Fibroblast of lung (primary cell): ENCODE results near the gene WWOX. TPM values are rescaled to one million over a fixed set of nuclear protein-coding genes. Genes with fewer than 3 reads are reported as not detected.
"Not testable (repeated sequence)": the region's sequence is repeated elsewhere in the genome, so short reads cannot be mapped to it uniquely, and the experiment has no call there.

Source experiments
- DNase-seq, 2 donors: peaks; one replicate each; pipeline versions ENCODE4 v3.0.0 to v3.0.0-alpha.2; 2010; ENCODE audit warnings: low read depth in 2 of 2
- H2AFZ ChIP-seq: 2 replicates; pipeline ENCODE4 v1.5.1; 2012; ENCODE audit warnings: low read length, control low read depth, inconsistent platforms
- H3K27ac ChIP-seq: 2 replicates; pipeline ENCODE4 v1.5.1; 2011; ENCODE audit warnings: low read length, control low read depth; ENCODE audit not compliant: insufficient read depth
- H3K27me3 ChIP-seq: 2 replicates; pipeline ENCODE4 v1.5.1; 2011; ENCODE audit warnings: mild to moderate bottlenecking, low read length; ENCODE audit not compliant: control insufficient read depth, insufficient read depth
- H3K36me3 ChIP-seq: 2 replicates; pipeline ENCODE4 v1.5.1; 2011; ENCODE audit warnings: low read length; ENCODE audit not compliant: control insufficient read depth, insufficient read depth
- H3K4me1 ChIP-seq: 2 replicates; pipeline ENCODE4 v1.5.1; 2011; ENCODE audit warnings: low read length; ENCODE audit not compliant: control insufficient read depth, insufficient read depth; ENCODE audit errors: extremely low read depth
- H3K4me2 ChIP-seq: 2 replicates; pipeline ENCODE4 v1.5.1; 2011; ENCODE audit warnings: low read length, control low read depth; ENCODE audit not compliant: insufficient read depth; ENCODE audit errors: extremely low read depth
- H3K4me3 ChIP-seq, 4 experiments: fragments of 200-600 bp in 1 of 4; sonication (generic) in 1 of 4; replicated peaks in 1 of 4; 2 replicates each; pipeline ENCODE4 v1.5.1; 2011 to 2016; ENCODE audit warnings: low read length in 4 of 4, low read depth in 3 of 4, mild to moderate bottlenecking in 3 of 4, control low read depth in 2 of 4, inconsistent platforms in 1 of 4, mixed read lengths in 1 of 4; ENCODE audit not compliant: insufficient read depth in 1 of 4; ENCODE audit errors: control extremely low read depth in 1 of 4
- H3K79me2 ChIP-seq: 2 replicates; pipeline ENCODE4 v1.5.1; 2012; ENCODE audit warnings: mild to moderate bottlenecking, low read length, inconsistent platforms; ENCODE audit not compliant: control insufficient read depth, insufficient read depth
- H3K9ac ChIP-seq: 2 replicates; pipeline ENCODE4 v1.5.1; 2011; ENCODE audit warnings: mild to moderate bottlenecking, low read length, control low read depth; ENCODE audit not compliant: insufficient read depth
- H3K9me3 ChIP-seq: 2 replicates; pipeline ENCODE4 v1.5.1; 2012; ENCODE audit warnings: low read depth, low read length; ENCODE audit not compliant: control insufficient read depth, insufficient read depth
- H4K20me1 ChIP-seq: 2 replicates; pipeline ENCODE4 v1.5.1; 2011; ENCODE audit warnings: low read length; ENCODE audit not compliant: control insufficient read depth, insufficient read depth; ENCODE audit errors: extremely low read depth
- EZH2 ChIP-seq: IDR thresholded peaks from 2 replicates; pipeline ENCODE4 v1.5.1; 2012; ENCODE audit warnings: low read length, control low read depth, mild to moderate bottlenecking; ENCODE audit errors: missing control alignments
- polyA plus RNA-seq, 2 donors: library from polyadenylated mRNA; depleted of rRNA in 1 of 2; stranded (reverse) in 1 of 2; unstranded in 1 of 2; fragments of >200 nt; gene quantifications; 2 replicates each; pipeline ENCODE4 v1.2.1, GENCODE V29; 2011 to 2012; ENCODE audit warnings: missing spikeins in 1 of 2
- total RNA-seq: library from RNA; depleted of rRNA; stranded (reverse); fragments of >200 nt; gene quantifications from 2 replicates; pipeline ENCODE4 v1.2.1, GENCODE V29; 2014
- TF ChIP-seq, protein P1 (sequence below), 2 donors: IDR thresholded peaks in 1 of 2; conservative IDR thresholded peaks in 1 of 2; 1 replicate in 1 of 2; 2 replicates in 1 of 2; pipeline ENCODE4 v1.5.1; 2011 to 2012; ENCODE audit warnings: low read length in 2 of 2, control low read depth in 1 of 2, inconsistent platforms in 1 of 2, low read depth in 1 of 2, mild to moderate bottlenecking in 1 of 2

The WWOX gene
- total and polyA plus RNA-seq, 2 donors (not counting 1 experiment from before 2014, with no cell fraction given), result 5.6 to 16.3 TPM

DNA sequence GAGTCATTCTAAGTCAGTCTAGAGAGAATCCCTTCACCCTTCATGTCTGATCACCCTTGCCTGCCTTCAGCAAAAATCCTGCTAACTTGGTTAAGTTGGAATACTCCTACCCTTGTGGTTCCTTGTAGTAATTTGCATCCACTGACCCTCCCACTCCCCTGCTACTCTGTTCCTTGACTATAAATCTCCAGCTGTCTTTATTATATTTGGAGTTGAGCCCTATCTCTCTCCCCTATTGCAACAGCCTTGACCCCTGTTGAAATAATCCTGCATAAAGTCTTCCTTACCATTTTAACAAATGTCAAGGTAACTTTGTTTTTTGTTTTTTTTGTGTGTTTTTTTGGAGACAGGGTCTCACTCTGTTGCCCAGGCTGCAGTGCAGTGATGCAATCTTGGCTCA is 590.1 kb downstream of the WWOX start:
- no peaks in the 10 kb centered on the region for H3K79me2 ChIP-seq
- no peak overlapping the region for H3K27ac ChIP-seq
- no peak overlapping the region for H3K9ac ChIP-seq
- no peak for TF ChIP-seq EZH2
- TF ChIP-seq, protein P1, sequence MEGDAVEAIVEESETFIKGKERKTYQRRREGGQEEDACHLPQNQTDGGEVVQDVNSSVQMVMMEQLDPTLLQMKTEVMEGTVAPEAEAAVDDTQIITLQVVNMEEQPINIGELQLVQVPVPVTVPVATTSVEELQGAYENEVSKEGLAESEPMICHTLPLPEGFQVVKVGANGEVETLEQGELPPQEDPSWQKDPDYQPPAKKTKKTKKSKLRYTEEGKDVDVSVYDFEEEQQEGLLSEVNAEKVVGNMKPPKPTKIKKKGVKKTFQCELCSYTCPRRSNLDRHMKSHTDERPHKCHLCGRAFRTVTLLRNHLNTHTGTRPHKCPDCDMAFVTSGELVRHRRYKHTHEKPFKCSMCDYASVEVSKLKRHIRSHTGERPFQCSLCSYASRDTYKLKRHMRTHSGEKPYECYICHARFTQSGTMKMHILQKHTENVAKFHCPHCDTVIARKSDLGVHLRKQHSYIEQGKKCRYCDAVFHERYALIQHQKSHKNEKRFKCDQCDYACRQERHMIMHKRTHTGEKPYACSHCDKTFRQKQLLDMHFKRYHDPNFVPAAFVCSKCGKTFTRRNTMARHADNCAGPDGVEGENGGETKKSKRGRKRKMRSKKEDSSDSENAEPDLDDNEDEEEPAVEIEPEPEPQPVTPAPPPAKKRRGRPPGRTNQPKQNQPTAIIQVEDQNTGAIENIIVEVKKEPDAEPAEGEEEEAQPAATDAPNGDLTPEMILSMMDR (conservative IDR thresholded peaks at IDR 0.05 in 1 of 2, IDR thresholded peaks at IDR 0.05 in 1 of 2; ENCODE audit: low read depth in 1 of 2, low read length in 2 of 2), result no peak
- H4K20me1 ChIP-seq, result no peaks in the 10 kb centered on the region
- H3K27me3 ChIP-seq, result no peaks in the 10 kb centered on the region
- DNase-seq, result no peak
- H3K4me1 ChIP-seq, result peaks cover 2% of the 10 kb centered on the region
- no peak overlapping the region for H2AFZ ChIP-seq
- H3K9me3 ChIP-seq, result no peaks in the 10 kb centered on the region
- no peak overlapping the region for H3K4me3 ChIP-seq
- H3K4me2 ChIP-seq, result no peak overlapping the region
- H3K36me3 ChIP-seq, result no peaks in the 10 kb centered on the region

DNA sequence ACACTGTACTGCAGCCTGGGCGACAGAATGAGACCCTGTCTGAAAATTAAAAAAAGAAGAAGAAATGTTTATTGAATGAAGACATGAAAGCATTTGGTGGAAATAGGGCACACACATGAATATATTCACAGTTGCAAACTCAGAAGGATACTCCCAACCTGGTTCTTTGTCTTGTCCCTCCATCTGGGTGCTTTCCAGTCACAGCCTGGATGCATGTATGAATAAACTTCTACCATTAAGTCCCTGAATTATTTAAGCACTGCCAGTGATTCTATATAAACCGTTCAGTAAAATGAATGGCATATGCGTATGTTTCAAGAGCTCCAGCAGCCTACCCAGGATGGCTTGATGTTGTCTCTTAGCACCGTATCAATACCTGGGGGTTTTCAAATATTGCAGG is 591.1 kb downstream of the WWOX start:
- Histone ChIP-seq H3K9ac (no peak overlapping the region), H2AFZ (no peak overlapping the region), H3K79me2 (no peaks in the 10 kb centered on the region), H4K20me1 (no peaks in the 10 kb centered on the region), H3K4me2 (no peak overlapping the region), H3K27ac (no peak overlapping the region), H3K9me3 (no peaks in the 10 kb centered on the region), H3K4me1 (no peaks in the 10 kb centered on the region), H3K27me3 (no peaks in the 10 kb centered on the region), H3K36me3 (no peaks in the 10 kb centered on the region), H3K4me3 (no peak overlapping the region)
- TF ChIP-seq, protein P1 (conservative IDR thresholded peaks at IDR 0.05 in 1 of 2, IDR thresholded peaks at IDR 0.05 in 1 of 2; ENCODE audit: low read depth in 1 of 2, low read length in 2 of 2), result no peak
- no peak for TF ChIP-seq EZH2
- no peak for DNase-seq

DNA sequence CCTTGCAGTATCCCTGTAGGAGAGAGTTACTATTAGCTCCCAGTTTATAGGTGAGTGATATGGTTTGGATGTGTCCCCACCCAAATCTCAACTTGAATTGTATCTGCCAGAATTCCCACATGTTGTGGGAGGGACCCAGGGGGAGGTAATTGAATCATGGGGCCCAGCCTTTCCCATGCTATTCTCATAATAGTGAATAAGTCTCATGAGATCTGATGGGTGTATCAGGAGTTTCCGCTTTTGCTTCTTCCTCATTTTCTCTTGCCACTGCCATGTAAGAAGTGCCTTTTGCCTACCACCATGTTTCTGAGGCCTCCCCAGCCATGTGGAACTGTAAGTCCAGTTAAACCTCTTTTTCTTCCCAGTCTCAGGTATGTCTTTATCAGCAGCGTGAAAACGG is 592.3 kb downstream of the WWOX start:
- H3K9me3 ChIP-seq, H3K4me1 ChIP-seq, H2AFZ ChIP-seq, H3K36me3 ChIP-seq, H3K27ac ChIP-seq, H3K4me3 ChIP-seq, DNase-seq, H3K27me3 ChIP-seq, H3K4me2 ChIP-seq, H4K20me1 ChIP-seq, H3K79me2 ChIP-seq, H3K9ac ChIP-seq: not testable (repeated sequence)
